Endothelial cell (in vitro differentiated cells): ENCODE data around the gene SIX2. TPM values are rescaled to one million over a fixed set of nuclear protein-coding genes. Genes with fewer than 3 reads are reported as not detected.

Source experiments
- DNase-seq: peaks from one replicate; pipeline ENCODE4 v3.0.0; 2021; ENCODE audit warnings: low spot score
- H3K27ac Mint-ChIP-seq: one replicate; pipeline ENCODE4 v1.8.0; 2021; ENCODE audit warnings: mixed read lengths, inconsistent platforms; ENCODE audit not compliant: unreplicated experiment
- H3K27me3 Mint-ChIP-seq: one replicate; pipeline ENCODE4 v1.8.0; 2021; ENCODE audit warnings: mild to moderate bottlenecking, moderate library complexity, mixed read lengths, inconsistent platforms; ENCODE audit not compliant: unreplicated experiment
- H3K36me3 Mint-ChIP-seq: one replicate; pipeline ENCODE4 v1.8.0; 2021; ENCODE audit warnings: mild to moderate bottlenecking, low read depth, mixed read lengths, inconsistent platforms; ENCODE audit not compliant: unreplicated experiment
- H3K4me1 Mint-ChIP-seq: one replicate; pipeline ENCODE4 v1.8.0; 2021; ENCODE audit warnings: mild to moderate bottlenecking, mixed read lengths, inconsistent platforms; ENCODE audit not compliant: unreplicated experiment
- H3K4me3 Mint-ChIP-seq: one replicate; pipeline ENCODE4 v1.8.0; 2021; ENCODE audit warnings: mild to moderate bottlenecking, mixed read lengths, inconsistent platforms; ENCODE audit not compliant: unreplicated experiment
- H3K9me3 Mint-ChIP-seq: one replicate; pipeline ENCODE4 v1.8.0; 2021; ENCODE audit warnings: mixed read lengths, inconsistent platforms; ENCODE audit not compliant: unreplicated experiment
- total RNA-seq: library from RNA; stranded (reverse); fragmentation: NEBNext Ultra II Directional; extraction: Animal tissue kit (Norgen Biotek cat#: 25700); gene quantifications from one replicate; pipeline ENCODE4 v1.2.1, GENCODE V29; 2021; ENCODE audit not compliant: unreplicated experiment
- TF ChIP-seq, protein P1 (sequence below): fragments of 200-600 bp; sonication (generic); IDR thresholded peaks from one replicate; pipeline ENCODE4 v1.5.0; 2021; ENCODE audit warnings: antibody characterized with exemption; ENCODE audit not compliant: unreplicated experiment

The SIX2 gene
- total RNA-seq, 1 donor from 2014 or later: 2.0 TPM

DNA sequence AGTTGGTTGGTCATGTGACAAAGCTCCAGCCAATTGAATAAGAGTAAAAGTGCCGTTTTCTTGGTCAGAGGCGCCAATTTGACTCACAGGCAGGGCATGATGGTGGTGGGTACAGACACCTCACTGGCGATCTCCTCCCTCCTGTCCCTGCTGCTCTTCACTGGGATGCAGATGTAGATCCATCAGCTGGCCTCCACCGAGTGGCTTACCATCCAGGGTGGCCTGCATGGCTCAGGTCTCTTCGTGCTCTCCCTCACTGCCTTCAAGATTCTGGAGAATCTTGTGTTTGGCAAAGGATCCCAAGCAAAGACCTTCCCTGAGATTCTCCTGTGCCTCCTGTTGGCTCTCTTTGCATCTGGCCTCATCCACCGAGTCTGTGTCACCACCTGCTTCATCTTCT is 12.9 kb downstream of the SIX2 start:
- Mint-ChIP-seq H3K9me3 (no peaks in the 10 kb centered on the region), H3K36me3 (peaks cover 4% of the 10 kb centered on the region), H3K27ac (no peak overlapping the region), H3K27me3 (peaks cover 8% of the 10 kb centered on the region), H3K4me3 (no peak overlapping the region), H3K4me1 (no peaks in the 10 kb centered on the region)
- TF ChIP-seq, protein P1, sequence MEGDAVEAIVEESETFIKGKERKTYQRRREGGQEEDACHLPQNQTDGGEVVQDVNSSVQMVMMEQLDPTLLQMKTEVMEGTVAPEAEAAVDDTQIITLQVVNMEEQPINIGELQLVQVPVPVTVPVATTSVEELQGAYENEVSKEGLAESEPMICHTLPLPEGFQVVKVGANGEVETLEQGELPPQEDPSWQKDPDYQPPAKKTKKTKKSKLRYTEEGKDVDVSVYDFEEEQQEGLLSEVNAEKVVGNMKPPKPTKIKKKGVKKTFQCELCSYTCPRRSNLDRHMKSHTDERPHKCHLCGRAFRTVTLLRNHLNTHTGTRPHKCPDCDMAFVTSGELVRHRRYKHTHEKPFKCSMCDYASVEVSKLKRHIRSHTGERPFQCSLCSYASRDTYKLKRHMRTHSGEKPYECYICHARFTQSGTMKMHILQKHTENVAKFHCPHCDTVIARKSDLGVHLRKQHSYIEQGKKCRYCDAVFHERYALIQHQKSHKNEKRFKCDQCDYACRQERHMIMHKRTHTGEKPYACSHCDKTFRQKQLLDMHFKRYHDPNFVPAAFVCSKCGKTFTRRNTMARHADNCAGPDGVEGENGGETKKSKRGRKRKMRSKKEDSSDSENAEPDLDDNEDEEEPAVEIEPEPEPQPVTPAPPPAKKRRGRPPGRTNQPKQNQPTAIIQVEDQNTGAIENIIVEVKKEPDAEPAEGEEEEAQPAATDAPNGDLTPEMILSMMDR: no peak
- DNase-seq: no peak

DNA sequence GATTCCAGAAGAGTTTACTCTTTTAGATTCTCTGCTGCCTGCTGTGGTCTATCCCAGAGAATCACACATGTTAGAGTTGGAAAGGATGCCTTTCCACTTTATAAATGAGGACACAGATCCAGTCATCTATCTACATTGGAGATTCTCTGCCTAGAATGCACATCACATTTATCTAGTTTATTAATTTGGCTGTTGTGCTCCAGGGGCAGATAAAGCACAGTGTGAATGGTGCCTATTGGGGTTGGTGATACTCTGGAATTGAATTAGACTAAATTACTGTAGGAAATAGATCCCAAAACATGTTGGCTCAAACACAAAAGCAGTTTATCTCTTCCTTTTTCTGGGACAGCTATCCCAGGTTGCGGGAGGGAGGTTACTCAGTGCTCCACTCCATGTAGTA is 14.9 kb downstream of the SIX2 start:
- DNase-seq: no peak
- H3K9me3 Mint-ChIP-seq: no peaks in the 10 kb centered on the region
- H3K27me3 Mint-ChIP-seq: peaks cover 2% of the 10 kb centered on the region
- no peaks in the 10 kb centered on the region for H3K4me1 Mint-ChIP-seq
- H3K4me3 Mint-ChIP-seq: no peak overlapping the region
- H3K27ac Mint-ChIP-seq: no peak overlapping the region
- TF ChIP-seq, protein P1: no peak
- peaks cover 4% of the 10 kb centered on the region for H3K36me3 Mint-ChIP-seq

DNA sequence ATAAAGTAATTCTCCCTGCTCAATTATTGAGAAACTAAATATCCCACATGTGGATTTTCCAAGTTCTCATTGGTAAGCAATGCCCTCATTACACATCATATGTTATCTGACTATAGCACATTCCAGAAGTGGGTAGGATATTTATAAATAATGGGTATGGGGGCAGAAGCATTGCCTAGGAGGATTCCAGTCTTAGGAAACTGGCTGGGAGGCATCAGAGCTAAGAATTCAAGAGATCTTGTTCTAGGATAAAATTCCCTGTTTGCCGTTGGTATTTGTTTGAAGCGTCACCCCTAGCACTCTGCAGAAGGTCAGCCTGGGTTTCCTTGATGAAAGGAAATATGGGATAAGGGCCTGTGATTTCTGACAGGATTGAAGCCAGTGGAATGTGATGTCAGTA is 20.1 kb downstream of the SIX2 start:
- Mint-ChIP-seq H3K36me3 (peaks cover 11% of the 10 kb centered on the region), H3K27ac (no peak overlapping the region), H3K9me3 (no peaks in the 10 kb centered on the region), H3K4me3 (no peak overlapping the region), H3K27me3 (peaks cover 1% of the 10 kb centered on the region), H3K4me1 (no peaks in the 10 kb centered on the region)
- DNase-seq: no peak
- TF ChIP-seq, protein P1: no peak

DNA sequence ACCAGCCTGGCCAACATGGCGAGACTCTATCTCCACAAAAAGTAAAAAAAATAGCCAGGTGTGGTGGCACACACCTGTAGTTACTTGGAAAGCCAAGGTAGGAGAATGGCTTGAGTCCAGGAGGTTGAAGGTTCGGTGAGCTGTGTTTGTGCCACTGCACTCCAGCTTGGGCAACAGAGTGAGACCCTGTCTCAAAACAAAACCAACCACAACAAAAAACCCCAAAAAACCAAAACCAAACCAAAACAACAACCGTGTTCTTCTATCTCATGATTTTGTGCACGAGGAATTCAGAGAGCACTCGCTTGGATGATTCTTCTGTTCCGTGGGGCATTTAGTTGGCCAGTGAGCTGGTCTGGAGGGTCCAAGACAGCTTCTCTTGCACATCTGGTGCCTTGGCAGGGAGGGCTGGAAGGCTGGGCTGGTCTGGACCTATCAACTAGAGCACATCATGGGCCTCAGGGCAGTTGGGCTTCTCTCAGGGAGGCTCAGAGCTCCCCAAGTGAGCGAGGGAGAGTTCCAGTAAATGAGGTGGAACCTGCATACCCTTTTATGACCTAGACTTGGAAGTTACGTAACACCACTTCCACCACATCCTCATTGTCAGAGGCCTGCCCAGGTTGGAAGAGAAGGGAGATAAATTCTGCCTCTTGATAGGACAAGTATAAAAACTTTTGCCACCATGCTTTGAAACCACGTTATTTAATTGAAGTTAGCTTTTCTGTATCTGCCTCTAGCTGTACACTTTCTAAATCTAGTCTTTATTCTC is 25.2 kb downstream of the SIX2 start:
- TF ChIP-seq, protein P1: no peak
- peaks cover 1% of the 10 kb centered on the region for H3K27me3 Mint-ChIP-seq
- H3K27ac Mint-ChIP-seq: no peak overlapping the region
- H3K4me1 Mint-ChIP-seq: no peaks in the 10 kb centered on the region
- H3K4me3 Mint-ChIP-seq: no peak overlapping the region
- peaks cover 6% of the 10 kb centered on the region for H3K36me3 Mint-ChIP-seq
- DNase-seq: no peak
- no peaks in the 10 kb centered on the region for H3K9me3 Mint-ChIP-seq

DNA sequence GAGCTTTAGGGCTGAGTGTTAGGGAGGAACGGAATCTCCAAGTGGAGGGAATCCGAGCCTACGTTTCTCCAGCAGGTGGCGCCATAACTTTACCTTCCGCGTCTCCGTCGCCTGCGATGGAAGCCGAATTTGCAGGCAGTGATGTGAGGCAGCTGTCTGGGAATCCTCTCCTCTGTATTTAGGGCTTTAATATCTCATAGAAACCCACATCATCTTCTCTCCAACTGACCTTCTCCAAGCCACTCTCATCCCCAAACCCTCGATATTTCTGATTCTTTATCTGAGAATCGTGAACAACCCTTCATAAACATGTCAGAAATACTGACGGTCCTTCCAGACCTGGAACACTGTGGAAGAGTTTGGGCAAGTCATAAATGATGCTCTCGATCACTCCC is 27.5 kb downstream of the SIX2 start:
- peak; percentile 84 for DNase-seq
- peaks cover 2% of the 10 kb centered on the region for H3K27me3 Mint-ChIP-seq
- H3K36me3 Mint-ChIP-seq: no peaks in the 10 kb centered on the region
- H3K4me3 Mint-ChIP-seq: no peak overlapping the region
- H3K4me1 Mint-ChIP-seq: no peaks in the 10 kb centered on the region
- no peaks in the 10 kb centered on the region for H3K9me3 Mint-ChIP-seq
- no peak overlapping the region for H3K27ac Mint-ChIP-seq
- TF ChIP-seq, protein P1: peak; percentile 90
